ENCODE data around the gene TMEM30B. TPM values are rescaled to one million over a fixed set of nuclear protein-coding genes. Genes with fewer than 3 reads are reported as not detected.

TMEM30B gene
- total RNA-seq, 1 donor from 2014 or later = 4.0 TPM

GRCh38 chr14:61238611-61239245, 42.4 kb downstream of the TMEM30B start:
- no peak for DNase-seq (ENCODE audit: low spot score)

GRCh38 chr14:61234215-61234916, 46.8 kb downstream of the TMEM30B start:
- no peak for DNase-seq (ENCODE audit: low spot score)

GRCh38 chr14:61233436-61233956, 47.6 kb downstream of the TMEM30B start:
- DNase-seq (ENCODE audit: low spot score) = no peak

- DNase-seq (ENCODE audit: low spot score) = no peak
Measured at GRCh38 chr14:61231810-61232209, 49.3 kb downstream of the TMEM30B start.

- no peak for DNase-seq (ENCODE audit: low spot score)
Measured at GRCh38 chr14:61229981-61230380, 51.2 kb downstream of the TMEM30B start.

GRCh38 chr14:61229475-61229888, 51.7 kb downstream of the TMEM30B start:
- no peak for DNase-seq (ENCODE audit: low spot score)

GRCh38 chr14:61227884-61228591, 53.1 kb downstream of the TMEM30B start:
- no peak for DNase-seq (ENCODE audit: low spot score)

Other genes with a start within 250 kb of the TMEM30B start
- 43.0 TPM for gene PRKCH, start 40.2 kb upstream of the TMEM30B start, total RNA-seq